SK-N-MC (cell line): ENCODE results near the gene CCDC88A.

Experiments
- EZH2 ChIP-seq: fragments of 200-600 bp; sonication (generic); IDR thresholded peaks from one replicate; pipeline ENCODE4 v1.6.1; 2017; ENCODE audit warnings: antibody characterized with exemption
- FOXP2 ChIP-seq: optimal IDR thresholded peaks from 2 replicates; pipeline ENCODE3; 2011; ENCODE audit warnings: mild to moderate bottlenecking, moderate library complexity; ENCODE audit not compliant: insufficient read depth; ENCODE audit errors: extremely low read length, control extremely low read depth
- POLR2AphosphoS5 ChIP-seq: IDR thresholded peaks from 2 replicates; pipeline ENCODE4 v1.6.1; 2012; ENCODE audit warnings: mild to moderate bottlenecking, low read depth, low read length, borderline replicate concordance

GRCh38 chr2:55252832-55253231, 166.8 kb downstream of the CCDC88A start:
- TF ChIP-seq POLR2AphosphoS5 (no peak), EZH2 (no peak), FOXP2 (no peak)
